Tibial artery (tissue), 4 donors: Measurements from ENCODE around the gene HSD17B11.

Experiments
- DNase-seq, 2 donors: peaks; one replicate each; pipeline ENCODE4 v3.0.0-alpha.2; 2019
- H3K27ac ChIP-seq, 2 donors: fragments of 200-600 bp; sonication (generic) in 1 of 2; 1 replicate in 1 of 2; 2 replicates in 1 of 2; pipeline ENCODE4 v1.5.1; 2018 to 2019; ENCODE audit warnings: mild to moderate bottlenecking in 1 of 2
- H3K27me3 ChIP-seq, 2 donors: fragments of 200-600 bp; sonication (generic) in 1 of 2; one replicate each; pipeline versions ENCODE4 v1.5.1 to v1.6.0; 2016 to 2019
- H3K36me3 ChIP-seq, 3 donors: fragments of 200-600 bp; sonication (generic) in 2 of 3; one replicate each; pipeline ENCODE4 v1.5.1; 2016 to 2019; ENCODE audit warnings: mild to moderate bottlenecking in 2 of 3
- H3K4me1 ChIP-seq, 4 donors: fragments of 200-600 bp; sonication (generic) in 2 of 4; 1 replicate in 3 of 4; 2 replicates in 1 of 4; pipeline ENCODE4 v1.5.1; 2016 to 2019
- H3K4me3 ChIP-seq, 2 donors: fragments of 200-600 bp; sonication (generic) in 1 of 2; 1 replicate in 1 of 2; 2 replicates in 1 of 2; pipeline ENCODE4 v1.5.1; 2018 to 2019; ENCODE audit warnings: mild to moderate bottlenecking in 2 of 2
- H3K9me3 ChIP-seq, 3 donors: fragments of 200-600 bp; sonication (generic) in 1 of 3; one replicate each; pipeline ENCODE4 v1.5.1; 2016 to 2019
- intact Hi-C: fragments of 100-400 bp; cut with DNase I; formaldehyde crosslinking; loops from one replicate; pipeline ENCODE4 v1.15.0; 2023; ENCODE audit warnings: low total_unique reads
- TF ChIP-seq, protein P1 (sequence below), 2 experiments: fragments of 200-600 bp in 1 of 2; fragments of 450-650 bp in 1 of 2; IDR thresholded peaks; one replicate each; pipeline ENCODE4 v1.5.1; 2017 to 2019; ENCODE audit warnings: antibody characterized with exemption in 2 of 2, mild to moderate bottlenecking in 1 of 2, moderate library complexity in 1 of 2

Gene HSD17B11

DNA sequence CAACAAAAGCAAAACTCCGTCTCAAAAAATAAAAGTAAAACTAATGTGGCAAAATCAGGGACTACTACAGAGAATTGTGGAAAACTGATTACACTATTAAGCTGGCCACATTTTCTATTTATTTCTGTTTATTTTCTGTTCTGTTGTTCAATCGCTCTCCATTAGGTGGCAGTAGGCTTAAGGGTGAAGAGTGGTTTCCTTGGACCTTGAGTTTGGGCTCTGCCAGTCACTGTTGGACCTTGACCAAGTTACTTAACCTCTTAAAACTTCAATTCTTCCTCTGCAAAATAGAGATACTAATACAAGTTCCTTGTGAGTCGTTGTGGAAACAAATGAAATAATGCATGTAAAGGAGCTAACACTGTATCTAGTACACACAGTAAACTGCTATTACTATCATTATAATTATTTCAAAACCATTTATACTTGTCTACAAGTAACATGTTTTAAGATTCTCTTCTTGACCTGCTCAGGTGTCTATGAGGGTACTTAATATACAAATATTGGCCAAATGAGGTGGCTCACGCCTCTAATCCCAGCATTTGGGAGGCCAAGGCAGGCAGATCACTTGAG, 15.2 kb downstream of the HSD17B11 start:
- Histone ChIP-seq H3K27ac (peak overlapping the region in 1 of 2 donors; percentile 6), H3K4me3 (no peak overlapping the region), H3K27me3 (no peaks in the 10 kb centered on the region), H3K9me3 (no peaks in the 10 kb centered on the region), H3K4me1 (peaks cover 0 to 4% (median 2%) of the 10 kb centered on the region in 4 donors), H3K36me3 (peaks cover 24 to 40% (median 37%) of the 10 kb centered on the region in 3 donors)
- TF ChIP-seq, protein P1, sequence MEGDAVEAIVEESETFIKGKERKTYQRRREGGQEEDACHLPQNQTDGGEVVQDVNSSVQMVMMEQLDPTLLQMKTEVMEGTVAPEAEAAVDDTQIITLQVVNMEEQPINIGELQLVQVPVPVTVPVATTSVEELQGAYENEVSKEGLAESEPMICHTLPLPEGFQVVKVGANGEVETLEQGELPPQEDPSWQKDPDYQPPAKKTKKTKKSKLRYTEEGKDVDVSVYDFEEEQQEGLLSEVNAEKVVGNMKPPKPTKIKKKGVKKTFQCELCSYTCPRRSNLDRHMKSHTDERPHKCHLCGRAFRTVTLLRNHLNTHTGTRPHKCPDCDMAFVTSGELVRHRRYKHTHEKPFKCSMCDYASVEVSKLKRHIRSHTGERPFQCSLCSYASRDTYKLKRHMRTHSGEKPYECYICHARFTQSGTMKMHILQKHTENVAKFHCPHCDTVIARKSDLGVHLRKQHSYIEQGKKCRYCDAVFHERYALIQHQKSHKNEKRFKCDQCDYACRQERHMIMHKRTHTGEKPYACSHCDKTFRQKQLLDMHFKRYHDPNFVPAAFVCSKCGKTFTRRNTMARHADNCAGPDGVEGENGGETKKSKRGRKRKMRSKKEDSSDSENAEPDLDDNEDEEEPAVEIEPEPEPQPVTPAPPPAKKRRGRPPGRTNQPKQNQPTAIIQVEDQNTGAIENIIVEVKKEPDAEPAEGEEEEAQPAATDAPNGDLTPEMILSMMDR (IDR thresholded peaks at IDR 0.05), result peak; percentile 71 to 73
- intact Hi-C loops, result loop anchor here (5.0 kb wide), 1 partner anchor 91 kb away; no protein-coding TSS in a partner anchor
- DNase-seq, result peak in 1 of 2 donors; percentile 41

DNA sequence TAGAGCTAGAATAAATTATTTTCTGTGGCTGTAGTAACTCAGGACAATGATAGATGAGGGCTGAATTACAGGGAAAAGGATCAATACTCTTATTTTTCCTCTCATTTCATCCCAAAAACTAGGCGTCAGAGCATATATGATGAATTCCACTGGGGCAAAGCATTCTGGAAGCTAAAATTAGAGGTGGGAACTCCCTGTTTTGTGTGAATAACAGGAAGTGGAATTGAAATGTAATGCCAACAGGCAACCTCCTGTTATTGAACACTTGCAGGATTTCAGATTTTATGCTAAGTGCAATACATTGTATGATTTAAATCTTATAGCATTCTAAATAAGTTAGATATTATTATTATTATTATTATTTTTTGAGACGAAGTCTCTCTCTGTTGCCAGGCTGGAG, 20.9 kb downstream of the HSD17B11 start:
- no peak overlapping the region for H3K27ac ChIP-seq
- no peaks in the 10 kb centered on the region for H3K4me1 ChIP-seq
- TF ChIP-seq, protein P1 (IDR thresholded peaks at IDR 0.05), result no peak
- H3K36me3 ChIP-seq, result peaks cover 38 to 86% (median 61%) of the 10 kb centered on the region in 3 donors
- no peaks in the 10 kb centered on the region for H3K27me3 ChIP-seq
- DNase-seq, result no peak
- H3K4me3 ChIP-seq, result no peak overlapping the region
- no peaks in the 10 kb centered on the region for H3K9me3 ChIP-seq
- intact Hi-C loops, result loop anchor here (5.0 kb wide), 1 partner anchor 472 kb away; no protein-coding TSS in a partner anchor

DNA sequence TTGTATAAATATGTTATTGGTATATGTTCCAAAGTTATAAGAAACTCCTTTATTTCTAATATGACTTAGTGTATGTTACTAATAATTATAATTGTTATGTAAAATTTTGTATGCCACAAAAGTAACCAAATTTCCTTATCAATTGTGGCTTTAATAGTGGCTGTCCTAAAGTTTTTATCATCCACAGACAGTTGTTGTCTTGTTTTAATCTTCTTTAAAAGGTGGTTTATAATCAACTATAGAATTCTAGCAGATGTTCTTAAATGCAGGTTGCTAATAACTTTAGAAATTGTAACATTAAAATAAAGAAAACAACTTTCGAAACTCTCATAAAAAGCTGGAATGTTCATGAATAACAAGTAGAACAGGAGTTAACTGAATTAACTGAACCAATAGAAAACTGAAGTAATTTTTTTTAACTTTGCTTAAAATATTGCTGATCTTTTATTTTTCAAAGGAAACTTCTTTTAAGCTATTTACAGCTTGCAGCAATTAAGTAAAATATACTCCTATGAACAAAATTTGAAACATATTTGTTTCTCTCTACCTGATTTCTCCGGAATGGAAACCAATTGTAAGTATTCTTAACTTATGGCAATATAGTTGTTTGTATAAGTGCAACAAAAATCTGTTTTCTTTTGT, 24.3 kb downstream of the HSD17B11 start:
- Histone ChIP-seq H3K9me3 (no peaks in the 10 kb centered on the region), H3K36me3 (peaks cover 38 to 87% (median 70%) of the 10 kb centered on the region in 3 donors), H3K4me3 (no peak overlapping the region), H3K27ac (no peak overlapping the region), H3K27me3 (no peaks in the 10 kb centered on the region), H3K4me1 (no peaks in the 10 kb centered on the region)
- TF ChIP-seq, protein P1 (IDR thresholded peaks at IDR 0.05), result no peak
- DNase-seq, result no peak
- intact Hi-C loops, result no loop called here

DNA sequence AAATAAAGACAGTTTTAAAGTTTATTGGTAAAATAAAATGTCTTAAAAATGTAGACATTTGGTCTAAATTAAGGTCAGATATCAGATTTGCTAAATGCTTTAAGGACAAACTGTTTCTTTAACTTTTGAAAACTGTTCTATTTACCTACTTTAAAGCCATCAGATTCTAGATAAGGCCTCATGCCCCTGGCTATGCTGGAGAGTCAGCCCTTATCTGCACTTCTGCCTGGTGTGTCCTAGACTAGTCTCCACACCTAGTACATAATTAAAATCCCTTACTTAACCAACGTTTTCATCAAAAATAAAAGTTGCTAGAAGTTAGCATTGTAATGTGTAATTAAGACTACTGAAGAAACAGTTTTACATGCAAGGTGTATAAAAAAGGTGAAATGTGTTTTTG, 25.6 kb downstream of the HSD17B11 start:
- Histone ChIP-seq H3K4me1 (no peaks in the 10 kb centered on the region), H3K27ac (no peak overlapping the region), H3K27me3 (no peaks in the 10 kb centered on the region), H3K36me3 (peaks cover 30 to 88% (median 64%) of the 10 kb centered on the region in 3 donors), H3K9me3 (no peaks in the 10 kb centered on the region), H3K4me3 (no peak overlapping the region)
- TF ChIP-seq, protein P1 (IDR thresholded peaks at IDR 0.05), result no peak
- no peak for DNase-seq
- intact Hi-C loops, result no loop called here

DNA sequence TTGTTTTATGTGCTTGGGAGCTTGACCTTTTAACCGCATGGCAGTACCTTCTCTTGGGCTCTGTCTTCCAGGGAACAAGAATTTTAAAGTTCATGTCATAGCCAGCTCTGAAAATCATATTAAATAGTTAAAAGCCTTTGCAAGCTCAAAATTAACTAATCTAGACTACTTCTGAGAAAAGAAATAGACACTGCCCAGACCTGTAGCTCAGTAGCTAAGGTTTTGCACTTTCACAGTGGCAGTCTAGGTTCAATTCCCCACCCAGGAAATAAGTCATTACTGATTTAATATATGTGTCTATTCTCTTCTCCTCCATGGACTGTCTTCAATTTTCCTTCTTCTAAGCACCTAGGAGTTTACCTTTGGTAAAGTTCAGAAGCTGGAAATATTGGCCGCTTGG, 27.4 kb downstream of the HSD17B11 start:
- Histone ChIP-seq H3K9me3 (no peaks in the 10 kb centered on the region), H3K27ac (no peak overlapping the region), H3K4me3 (no peak overlapping the region), H3K36me3 (peaks cover 25 to 80% (median 60%) of the 10 kb centered on the region in 3 donors), H3K4me1 (no peaks in the 10 kb centered on the region), H3K27me3 (no peaks in the 10 kb centered on the region)
- intact Hi-C loops, result no loop called here
- DNase-seq, result no peak
- TF ChIP-seq, protein P1 (IDR thresholded peaks at IDR 0.05), result no peak
